HepG2 (cell line): Measurements from ENCODE around the gene VPS37B. TPM values are rescaled to one million over a fixed set of nuclear protein-coding genes. Genes with fewer than 3 reads are reported as not detected.

ENCODE experiments used
- AHDC1 ChIP-seq: sonication (generic); formaldehyde crosslinking; IDR thresholded peaks from 2 replicates; pipeline ENCODE4 v1.5.1; 2020; ENCODE audit warnings: mild to moderate bottlenecking, missing genetic modification reagents, borderline replicate concordance
- HOXA5 ChIP-seq: sonication (generic); formaldehyde crosslinking; IDR thresholded peaks from 2 replicates; pipeline ENCODE4 v1.4.0; 2020; ENCODE audit warnings: missing genetic modification reagents
- NR2C2 ChIP-seq: sonication (generic); formaldehyde crosslinking; IDR thresholded peaks from 2 replicates; pipeline ENCODE4 v1.4.0; 2020; ENCODE audit warnings: missing genetic modification reagents, mild to moderate bottlenecking, moderate library complexity, borderline replicate concordance
- REPIN1 ChIP-seq: sonication (generic); formaldehyde crosslinking; IDR thresholded peaks from 2 replicates; pipeline ENCODE4 v1.8.0; 2022; ENCODE audit warnings: missing genetic modification reagents, low read depth, mild to moderate bottlenecking, borderline replicate concordance
- REST ChIP-seq, 2 experiments: IDR thresholded peaks; 2 replicates each; pipeline ENCODE4 v1.6.1; 2011 to 2012; ENCODE audit warnings: low read length in 2 of 2, borderline replicate concordance in 1 of 2, low read depth in 1 of 2, mild to moderate bottlenecking in 1 of 2, moderate library complexity in 1 of 2
- RFXANK ChIP-seq: IDR thresholded peaks from 2 replicates; pipeline ENCODE4 v1.6.1; 2016
- SALL2 ChIP-seq: sonication (generic); formaldehyde crosslinking; IDR thresholded peaks from 2 replicates; pipeline ENCODE4 v1.8.1; 2023; ENCODE audit warnings: mild to moderate bottlenecking, missing genetic modification reagents, inconsistent platforms
- SIX1 ChIP-seq: sonication (generic); formaldehyde crosslinking; IDR thresholded peaks from 2 replicates; pipeline ENCODE4 v1.4.0; 2020; ENCODE audit warnings: missing genetic modification reagents, borderline replicate concordance
- SP5 ChIP-seq: IDR thresholded peaks from 2 replicates; pipeline ENCODE4 v1.6.1; 2016; ENCODE audit warnings: low read depth, borderline replicate concordance
- ZNF121 ChIP-seq: sonication (generic); formaldehyde crosslinking; IDR thresholded peaks from 2 replicates; pipeline ENCODE4 v1.5.0; 2020; ENCODE audit warnings: mild to moderate bottlenecking, missing genetic modification reagents
- ZNF20 ChIP-seq: sonication (generic); formaldehyde crosslinking; IDR thresholded peaks from 2 replicates; pipeline ENCODE4 v1.4.0; 2020; ENCODE audit warnings: mild to moderate bottlenecking, moderate library complexity, missing genetic modification reagents
- ZNF225 ChIP-seq: sonication (generic); formaldehyde crosslinking; IDR thresholded peaks from 2 replicates; pipeline ENCODE4 v1.4.0; 2020; ENCODE audit warnings: mild to moderate bottlenecking, missing genetic modification reagents
- ZNF576 ChIP-seq: sonication (generic); formaldehyde crosslinking; IDR thresholded peaks from 2 replicates; pipeline ENCODE4 v1.4.0; 2020; ENCODE audit warnings: mild to moderate bottlenecking, missing genetic modification reagents
- ZNF577 ChIP-seq: sonication (generic); formaldehyde crosslinking; IDR thresholded peaks from 2 replicates; pipeline ENCODE4 v1.4.0; 2020; ENCODE audit warnings: mild to moderate bottlenecking, low read depth, missing genetic modification reagents, borderline replicate concordance
- ZNF746 ChIP-seq: sonication (generic); formaldehyde crosslinking; IDR thresholded peaks from 2 replicates; pipeline ENCODE4 v1.8.0; 2022; ENCODE audit warnings: mild to moderate bottlenecking, missing genetic modification reagents
- ZNF761 ChIP-seq: sonication (generic); formaldehyde crosslinking; conservative IDR thresholded peaks from 2 replicates; pipeline ENCODE4 v1.4.0; 2020; ENCODE audit warnings: mild to moderate bottlenecking, missing genetic modification reagents
- ZNF878 ChIP-seq: sonication (generic); formaldehyde crosslinking; IDR thresholded peaks from 2 replicates; pipeline ENCODE4 v1.8.1; 2023; ENCODE audit warnings: mild to moderate bottlenecking, missing genetic modification reagents, moderate library complexity
- ZSCAN20 ChIP-seq: sonication (generic); formaldehyde crosslinking; IDR thresholded peaks from 2 replicates; pipeline ENCODE4 v1.4.0; 2020; ENCODE audit warnings: missing genetic modification reagents, mild to moderate bottlenecking, borderline replicate concordance
- polyA plus RNA-seq, 8 experiments: library from polyadenylated mRNA; depleted of rRNA in 3 of 8; stranded (reverse) in 7 of 8; unstranded in 1 of 8; fragments of >200 nt; fragmentation: Illumina TruSeq in 4 of 8; extraction: Trizol in 4 of 8; gene quantifications; 2 replicates each; pipeline versions ENCODE4 v1.2.1 to v1.2.3, GENCODE V29; 2011 to 2016; ENCODE audit warnings: low read depth in 4 of 8, missing spikeins in 1 of 8, mixed read lengths in 1 of 8; ENCODE audit not compliant: insufficient read depth in 1 of 8
- total RNA-seq, 5 experiments: library from RNA; depleted of rRNA; stranded (reverse); fragments of >200 nt; fragmentation: Illumina TruSeq; extraction: Trizol; gene quantifications; 2 replicates each; pipeline ENCODE4 v1.2.3, GENCODE V29; 2016; ENCODE audit warnings: low read depth in 1 of 5
- TF ChIP-seq, protein P1 (sequence below): sonication (generic); formaldehyde crosslinking; IDR thresholded peaks from 2 replicates; pipeline ENCODE4 v1.4.0; 2020; ENCODE audit warnings: mild to moderate bottlenecking, low read depth, missing genetic modification reagents

The VPS37B gene
- total and polyA plus RNA-seq, 2 of the 13 experiments (the other 11 are each of a cell fraction or from before 2014, with no cell fraction given) = 4.6 to 5.3 TPM

- TF ChIP-seq ZNF20 (CRISPR knock-in tag) (no peak), ZNF878 (CRISPR knock-in tag) (no peak), NR2C2 (no peak), SALL2 (CRISPR knock-in tag) (no peak), RFXANK (CRISPR knock-in tag) (no peak), HOXA5 (CRISPR knock-in tag) (no peak), REPIN1 (CRISPR knock-in tag) (no peak), SP5 (peak; percentile 53; the same call in 1 of the 2 replicates), ZNF746 (no peak), ZNF225 (CRISPR knock-in tag) (no peak), AHDC1 (CRISPR knock-in tag) (no peak), ZNF761 (CRISPR knock-in tag) (no peak), ZNF121 (peak; percentile 48; the same call in 1 of the 2 replicates), ZNF577 (no peak), ZNF576 (no peak), REST (IDR thresholded peaks at IDR 0.05; ENCODE audit: borderline replicate concordance in 1 of 2, low read depth in 1 of 2, low read length in 2 of 2) (no peak), ZSCAN20 (CRISPR knock-in tag) (no peak), SIX1 (no peak)
- TF ChIP-seq, protein P1, sequence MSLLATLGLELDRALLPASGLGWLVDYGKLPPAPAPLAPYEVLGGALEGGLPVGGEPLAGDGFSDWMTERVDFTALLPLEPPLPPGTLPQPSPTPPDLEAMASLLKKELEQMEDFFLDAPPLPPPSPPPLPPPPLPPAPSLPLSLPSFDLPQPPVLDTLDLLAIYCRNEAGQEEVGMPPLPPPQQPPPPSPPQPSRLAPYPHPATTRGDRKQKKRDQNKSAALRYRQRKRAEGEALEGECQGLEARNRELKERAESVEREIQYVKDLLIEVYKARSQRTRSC (CRISPR knock-in tag) = no peak
These were observed 30.4 kb downstream of the VPS37B start (continued) for GRCh38 chr12:122865268-122866231.
